ENCODE data around the gene LSAMP. TPM values are rescaled to one million over a fixed set of nuclear protein-coding genes. Genes with fewer than 3 reads are reported as not detected.

LSAMP gene
- total and polyA plus RNA-seq, 2 donors (not counting 1 experiment from before 2014, with no cell fraction given): not detected

- CTCF ChIA-PET: no interaction called here
- intact Hi-C loops (cut with micrococcal nuclease): no loop called here
- H3K4me1 Mint-ChIP-seq: no peaks in the 10 kb centered on the region
Observed at GRCh38 chr3:115921711-115922110, 523.6 kb downstream of the LSAMP start.

GRCh38 chr3:115918900-115919299 lies 526.4 kb downstream of the LSAMP start:
- Histone ChIP-seq H3K4me2 (replicated peaks; ENCODE audit: low read depth, low read length, poor library complexity, severe bottlenecking) (no peak overlapping the region), H2AFZ (ENCODE audit: insufficient read depth, low read depth, low read length, poor library complexity, severe bottlenecking) (no peak overlapping the region), H3K27me3 (replicated peaks in 1 of 4; ENCODE audit: control extremely low read depth in 1 of 4, control insufficient read depth in 3 of 4, insufficient read depth in 4 of 4, low read length in 3 of 4) (no peaks in the 10 kb centered on the region), H3K4me1 (ENCODE audit: control insufficient read depth in 2 of 2, insufficient read depth in 2 of 2, low read length in 2 of 2) (no peaks in the 10 kb centered on the region), H3K9me3 (ENCODE audit: control extremely low read depth in 1 of 3, control insufficient read depth in 2 of 3, insufficient read depth in 1 of 3, low read length in 2 of 3) (peaks cover 0 to 5% (median 0%) of the 10 kb centered on the region in 3 donors), H3K79me2 (ENCODE audit: control insufficient read depth, insufficient read depth, low read length) (no peaks in the 10 kb centered on the region), H3K9ac (ENCODE audit: low read length) (no peak overlapping the region), H3K36me3 (replicated peaks in 1 of 2; ENCODE audit: control extremely low read depth in 1 of 2, control insufficient read depth in 1 of 2, extremely low read depth in 1 of 2, insufficient read depth in 2 of 2, low read length in 1 of 2) (no peaks in the 10 kb centered on the region), H3K27ac (ENCODE audit: low read length in 2 of 2) (no peak overlapping the region), H3K4me3 (ENCODE audit: control extremely low read depth in 1 of 5, extremely low read depth in 1 of 5, insufficient read depth in 1 of 5, low read depth in 2 of 5, low read length in 4 of 5) (no peak overlapping the region), H4K20me1 (ENCODE audit: control insufficient read depth, insufficient read depth, low read length, poor library complexity, severe bottlenecking) (no peaks in the 10 kb centered on the region)
- no peak overlapping the region for H3K4me3 Mint-ChIP-seq
- ATAC-seq (ENCODE audit: low read depth): no peak
- WGBS (ENCODE audit: insufficient coverage): 60% methylated on average over 1 of the region's 2 CpGs
- H3K9me3 Mint-ChIP-seq (ENCODE audit: insufficient read depth): peaks cover 2% of the 10 kb centered on the region
- TF ChIP-seq CTCF (IDR thresholded peaks at IDR 0.05) (no peak), EZH2 (IDR thresholded peaks at IDR 0.05; ENCODE audit: borderline replicate concordance, insufficient read depth, low read depth, low read length, poor library complexity, severe bottlenecking) (no peak)
- no peak for DNase-seq
- H3K4me1 Mint-ChIP-seq: no peaks in the 10 kb centered on the region
- H3K27ac Mint-ChIP-seq: no peak overlapping the region
- ChIA-PET POLR2A (no interaction called here), CTCF (no interaction called here)
- H3K27me3 Mint-ChIP-seq: no peaks in the 10 kb centered on the region
- intact Hi-C loops (cut with micrococcal nuclease): no loop called here

More at GRCh38 chr3:115921711-115922110, 523.6 kb downstream of the LSAMP start:
- Histone ChIP-seq H3K9me3 (ENCODE audit: control extremely low read depth in 1 of 3, control insufficient read depth in 2 of 3, insufficient read depth in 1 of 3, low read length in 2 of 3) (peaks cover 0 to 5% (median 0%) of the 10 kb centered on the region in 3 donors), H3K4me2 (replicated peaks; ENCODE audit: low read depth, low read length, poor library complexity, severe bottlenecking) (no peak overlapping the region), H3K27ac (ENCODE audit: low read length in 2 of 2) (no peak overlapping the region), H3K79me2 (ENCODE audit: control insufficient read depth, insufficient read depth, low read length) (no peaks in the 10 kb centered on the region), H3K27me3 (replicated peaks in 1 of 4; ENCODE audit: control extremely low read depth in 1 of 4, control insufficient read depth in 3 of 4, insufficient read depth in 4 of 4, low read length in 3 of 4) (no peaks in the 10 kb centered on the region), H2AFZ (ENCODE audit: insufficient read depth, low read depth, low read length, poor library complexity, severe bottlenecking) (no peak overlapping the region), H4K20me1 (ENCODE audit: control insufficient read depth, insufficient read depth, low read length, poor library complexity, severe bottlenecking) (no peaks in the 10 kb centered on the region), H3K4me1 (ENCODE audit: control insufficient read depth in 2 of 2, insufficient read depth in 2 of 2, low read length in 2 of 2) (no peaks in the 10 kb centered on the region), H3K9ac (ENCODE audit: low read length) (no peak overlapping the region), H3K36me3 (replicated peaks in 1 of 2; ENCODE audit: control extremely low read depth in 1 of 2, control insufficient read depth in 1 of 2, extremely low read depth in 1 of 2, insufficient read depth in 2 of 2, low read length in 1 of 2) (no peaks in the 10 kb centered on the region), H3K4me3 (ENCODE audit: control extremely low read depth in 1 of 5, extremely low read depth in 1 of 5, insufficient read depth in 1 of 5, low read depth in 2 of 5, low read length in 4 of 5) (no peak overlapping the region)
- Mint-ChIP-seq H3K4me3 (no peak overlapping the region), H3K9me3 (ENCODE audit: insufficient read depth) (peaks cover 2% of the 10 kb centered on the region), H3K27me3 (no peaks in the 10 kb centered on the region), H3K27ac (no peak overlapping the region)
- ATAC-seq (ENCODE audit: low read depth) (no peak), DNase-seq (no peak)
- TF ChIP-seq CTCF (IDR thresholded peaks at IDR 0.05) (no peak), EZH2 (IDR thresholded peaks at IDR 0.05; ENCODE audit: borderline replicate concordance, insufficient read depth, low read depth, low read length, poor library complexity, severe bottlenecking) (no peak)
- POLR2A ChIA-PET: no interaction called here
